GM12891 (cell line): Measurements from ENCODE around the gene IGFL4.

Experiments used
- POLR2A ChIP-seq: IDR thresholded peaks from 2 replicates; pipeline ENCODE4 v1.6.1; 2011; ENCODE audit warnings: low read depth, low read length, control low read depth
- POLR2AphosphoS5 ChIP-seq: IDR thresholded peaks from 2 replicates; pipeline ENCODE4 v1.6.1; 2011; ENCODE audit warnings: low read depth, low read length, control low read depth

GRCh38 chr19:46076951-46077814 is 36.4 kb upstream of the IGFL4 start:
- no peak for TF ChIP-seq POLR2AphosphoS5
- no peak for TF ChIP-seq POLR2A
